ENCODE data around the gene RAB15.

RAB15 gene

DNA sequence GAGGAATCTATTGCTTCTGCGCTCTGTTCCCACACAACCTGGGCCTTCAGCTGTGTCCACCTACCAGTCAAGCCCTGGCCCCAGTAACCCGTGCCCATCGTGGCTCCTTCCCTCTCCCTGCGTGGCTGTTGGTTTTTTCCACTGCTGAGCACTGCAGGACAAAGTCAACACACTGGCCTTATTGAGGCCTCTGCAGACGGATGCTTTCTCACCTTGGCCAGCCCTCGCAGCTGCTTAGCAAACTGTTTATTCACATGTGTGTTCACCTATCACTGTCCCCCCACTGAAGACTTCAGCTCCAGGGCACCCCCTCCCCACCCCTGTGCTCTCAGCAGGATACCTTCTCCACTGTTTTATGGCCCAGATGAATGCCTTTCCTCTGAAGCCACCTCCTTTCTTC, 16.8 kb downstream of the RAB15 start:
- DNase-seq (ENCODE audit: low read depth in 2 of 2), result no peak

- no peak for DNase-seq (ENCODE audit: low read depth in 2 of 2)
Measured at GRCh38 chr14:64954491-64955240, 17.5 kb downstream of the RAB15 start.

- no peak for DNase-seq (ENCODE audit: low read depth in 2 of 2)
Measured at GRCh38 chr14:64953661-64954060, 18.5 kb downstream of the RAB15 start.

- no peak for DNase-seq (ENCODE audit: low read depth in 2 of 2)
Measured at GRCh38 chr14:64953310-64953654, 18.9 kb downstream of the RAB15 start.

GRCh38 chr14:64952598-64953309, 19.4 kb downstream of the RAB15 start:
- no peak for DNase-seq (ENCODE audit: low read depth in 2 of 2)

- DNase-seq (ENCODE audit: low read depth in 2 of 2), result no peak
Measured at GRCh38 chr14:64951724-64952123, 20.4 kb downstream of the RAB15 start.

DNA sequence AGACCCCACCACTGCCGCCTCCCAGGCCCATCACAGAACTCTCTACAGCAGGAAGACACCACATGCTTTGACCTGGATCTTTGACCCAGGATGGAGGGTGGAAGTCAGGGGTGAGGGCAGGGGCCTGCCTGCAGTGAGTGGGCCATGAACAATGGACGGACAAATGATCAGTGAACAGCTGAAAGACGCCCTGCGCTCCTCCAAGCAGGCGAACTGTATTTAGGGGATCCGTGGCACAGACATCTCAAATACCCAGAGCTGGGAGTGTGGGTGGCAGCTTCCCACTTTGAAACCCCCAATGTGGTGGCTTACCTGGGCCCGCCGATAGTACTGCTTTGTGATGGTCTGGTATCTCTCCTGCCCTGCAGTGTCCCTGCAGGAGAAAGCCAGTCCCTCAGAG, 20.8 kb downstream of the RAB15 start:
- DNase-seq (ENCODE audit: low read depth in 2 of 2), result no peak

- DNase-seq (ENCODE audit: low read depth in 2 of 2), result no peak
Measured at GRCh38 chr14:64950889-64951288, 21.2 kb downstream of the RAB15 start.

DNA sequence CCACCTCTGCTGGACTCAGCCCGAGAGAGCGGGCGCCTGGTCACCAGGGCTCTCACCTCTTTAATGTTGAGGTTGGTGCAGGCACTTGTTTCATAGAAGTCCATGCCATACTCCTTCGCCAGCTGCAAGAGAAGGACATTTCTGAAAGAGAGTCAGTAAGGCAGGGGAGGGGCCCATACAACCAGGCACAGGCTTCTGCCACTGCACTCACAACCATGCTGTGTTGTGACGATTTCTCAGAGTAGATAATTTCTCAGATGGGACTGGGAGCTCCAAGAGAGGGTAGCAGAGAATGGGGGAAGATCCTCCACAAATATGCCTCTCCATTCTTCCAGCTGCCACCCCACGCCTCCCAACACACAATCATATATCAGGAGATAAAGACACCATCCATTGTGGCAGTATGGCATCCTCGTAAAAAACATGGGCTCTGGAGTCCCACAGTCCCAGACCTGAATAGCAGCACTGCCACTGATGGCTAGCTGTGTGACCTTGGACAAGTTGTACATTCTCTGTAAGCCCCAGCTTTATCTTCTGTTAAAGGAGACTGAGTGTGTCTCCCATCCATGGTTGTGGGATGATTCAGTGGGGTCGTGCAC, 23.4 kb downstream of the RAB15 start:
- no peak for DNase-seq (ENCODE audit: low read depth in 2 of 2)

- no peak for DNase-seq (ENCODE audit: low read depth in 2 of 2)
Measured at GRCh38 chr14:64947710-64948611, 24.2 kb downstream of the RAB15 start.

DNA sequence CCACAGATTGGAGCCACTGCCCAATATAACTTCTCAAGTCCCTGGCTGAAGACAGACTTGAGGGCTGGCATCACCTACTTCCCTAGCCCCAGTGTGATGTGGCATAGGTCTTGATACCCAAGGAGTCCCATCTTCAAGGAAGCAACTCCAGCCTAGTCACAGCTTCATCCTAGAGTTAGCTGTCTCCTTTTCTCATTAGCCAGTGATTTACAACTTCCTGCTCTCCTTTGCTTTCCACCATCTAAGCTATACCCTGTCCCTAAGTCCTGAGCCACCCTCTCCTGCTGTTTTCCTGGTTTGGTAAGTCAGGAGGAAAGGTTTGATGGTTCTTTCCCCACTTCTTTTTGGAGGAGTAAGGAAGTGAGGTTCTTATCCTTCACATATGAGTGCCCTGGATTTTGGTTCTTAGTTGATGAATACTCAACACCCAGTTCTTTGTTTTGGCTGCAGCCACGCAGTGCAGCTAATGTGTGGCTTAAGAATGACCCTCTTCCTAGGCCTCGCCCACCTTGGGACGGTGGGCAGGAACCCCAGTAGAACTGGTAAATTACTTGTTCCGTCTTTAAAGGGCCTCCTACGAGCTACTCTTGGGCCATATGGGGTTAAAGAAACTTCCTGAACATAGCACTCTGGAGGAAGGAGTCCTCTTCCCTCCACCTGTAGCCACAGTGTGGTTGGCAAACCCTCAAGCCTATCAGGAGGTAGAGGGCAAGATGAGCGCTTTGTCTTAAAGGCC, 25.7 kb downstream of the RAB15 start:
- no peak for DNase-seq (ENCODE audit: low read depth in 2 of 2)

DNA sequence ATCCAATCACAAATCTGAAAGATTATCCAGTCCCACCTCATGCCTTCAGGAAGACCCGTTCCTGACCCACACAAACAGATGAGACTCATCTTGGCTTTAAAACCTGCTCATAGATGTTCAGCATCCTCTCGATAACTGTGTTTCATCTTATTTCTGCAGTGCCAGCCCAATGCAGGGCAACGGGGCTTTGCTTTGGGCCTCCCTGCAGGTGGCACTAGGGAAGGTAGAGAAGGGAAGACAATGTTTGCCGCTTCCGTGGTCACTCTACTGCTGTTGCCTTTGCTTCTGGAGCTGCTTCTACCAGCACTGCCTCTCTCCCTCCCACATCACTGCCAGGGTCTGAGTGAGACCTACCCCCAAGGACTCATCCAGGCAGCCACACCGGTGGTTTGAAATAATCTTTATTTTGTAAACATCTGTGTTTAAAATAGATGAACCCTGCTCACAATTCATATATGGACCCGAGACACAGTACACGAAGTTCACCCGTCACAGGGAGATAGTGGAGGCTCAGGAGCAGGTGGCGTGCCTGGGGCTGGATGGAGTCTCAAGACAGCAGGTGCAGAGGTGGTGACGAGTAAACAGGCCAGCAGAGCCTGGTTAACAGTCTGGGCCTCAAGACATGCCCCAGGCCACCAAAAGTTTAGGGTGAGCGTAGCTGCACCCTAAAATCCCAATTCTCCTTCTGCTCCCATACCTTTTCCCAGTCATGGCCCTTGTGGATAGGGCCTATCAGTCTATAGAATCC, 26.5 kb downstream of the RAB15 start:
- DNase-seq (ENCODE audit: low read depth in 2 of 2), result no peak

- DNase-seq (ENCODE audit: low read depth in 2 of 2), result no peak
Measured at GRCh38 chr14:64944861-64945260, 27.3 kb downstream of the RAB15 start.

DNA sequence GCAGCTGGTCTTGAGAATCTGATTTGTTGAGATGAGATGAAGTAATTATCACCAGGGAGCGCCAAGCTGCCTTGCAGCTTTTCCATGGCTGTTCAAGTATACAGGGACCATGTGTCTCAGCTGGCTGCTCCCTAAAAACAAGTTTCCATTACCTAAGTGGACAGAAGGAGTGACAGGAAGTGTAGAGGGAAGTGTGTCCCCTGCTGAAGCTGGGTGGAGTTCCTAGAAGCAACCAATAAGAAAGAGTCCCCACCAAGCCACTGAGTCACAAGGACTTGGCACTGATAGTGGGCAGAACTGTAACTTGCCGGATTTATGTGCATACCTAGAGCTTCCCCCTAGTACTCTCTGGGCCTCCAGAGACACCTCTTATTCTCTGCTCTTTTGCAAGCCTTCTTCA, 28.1 kb downstream of the RAB15 start:
- DNase-seq (ENCODE audit: low read depth in 2 of 2), result no peak

- no peak for DNase-seq (ENCODE audit: low read depth in 2 of 2)
Measured at GRCh38 chr14:64943556-64943955, 28.6 kb downstream of the RAB15 start.

DNA sequence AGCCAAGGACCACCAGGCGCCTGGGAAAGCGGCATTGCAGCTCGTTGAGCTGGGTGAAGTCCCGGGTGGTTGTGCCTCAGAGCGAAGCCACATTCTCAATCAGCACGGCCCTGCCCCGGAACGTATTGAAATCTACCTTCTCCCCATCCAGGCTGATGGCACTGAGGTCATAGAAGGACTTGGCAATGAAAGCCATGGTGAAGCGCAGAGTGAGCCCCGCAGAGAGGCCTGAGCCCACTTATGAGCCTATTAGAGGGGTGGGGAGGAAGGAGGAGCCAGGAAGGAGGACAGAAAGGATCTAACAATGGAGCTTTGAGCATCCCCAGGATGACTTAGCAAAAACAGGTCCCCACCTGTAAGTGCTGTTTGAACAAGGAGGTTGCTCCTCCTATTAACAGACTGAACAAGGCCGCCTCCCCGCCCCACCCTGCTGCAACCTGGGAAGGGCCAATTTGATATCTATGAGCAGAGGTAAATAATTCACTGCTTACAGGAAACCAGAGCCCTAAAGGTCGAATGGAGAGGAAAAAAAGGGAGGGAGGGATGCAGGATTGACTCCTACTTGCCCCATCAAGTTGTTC, 29.5 kb downstream of the RAB15 start, which contains the start of gene GPX2:
Gene GPX2, minus strand, starts transcription at position 215 of the 581 bp plus-strand sequence. Its CDS starts 19 bp downstream, at position 196.
- DNase-seq (ENCODE audit: low read depth in 2 of 2), result no peak

GRCh38 chr14:64940336-64940910, 31.7 kb downstream of the RAB15 start:
- no peak for DNase-seq (ENCODE audit: low read depth in 2 of 2)

DNA sequence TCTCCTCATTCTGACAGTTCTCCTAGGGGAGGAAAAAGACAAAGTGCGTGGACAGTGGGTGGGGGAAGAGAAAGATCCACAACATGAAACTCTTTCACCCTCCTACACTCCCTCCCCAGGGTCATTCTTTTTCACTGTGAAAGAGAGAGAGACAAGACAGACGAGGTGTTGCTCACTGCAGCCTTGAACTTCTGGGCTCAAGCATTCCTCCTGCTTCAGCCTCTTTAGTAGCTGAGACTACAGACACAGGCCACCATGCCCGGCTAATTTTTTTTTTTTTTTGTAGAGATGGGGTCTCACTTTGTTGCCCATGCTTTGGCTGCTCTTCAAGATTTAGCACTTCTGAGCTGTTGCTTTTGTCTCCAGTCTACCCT, 32.3 kb downstream of the RAB15 start:
- no peak for DNase-seq (ENCODE audit: low read depth in 2 of 2)

DNA sequence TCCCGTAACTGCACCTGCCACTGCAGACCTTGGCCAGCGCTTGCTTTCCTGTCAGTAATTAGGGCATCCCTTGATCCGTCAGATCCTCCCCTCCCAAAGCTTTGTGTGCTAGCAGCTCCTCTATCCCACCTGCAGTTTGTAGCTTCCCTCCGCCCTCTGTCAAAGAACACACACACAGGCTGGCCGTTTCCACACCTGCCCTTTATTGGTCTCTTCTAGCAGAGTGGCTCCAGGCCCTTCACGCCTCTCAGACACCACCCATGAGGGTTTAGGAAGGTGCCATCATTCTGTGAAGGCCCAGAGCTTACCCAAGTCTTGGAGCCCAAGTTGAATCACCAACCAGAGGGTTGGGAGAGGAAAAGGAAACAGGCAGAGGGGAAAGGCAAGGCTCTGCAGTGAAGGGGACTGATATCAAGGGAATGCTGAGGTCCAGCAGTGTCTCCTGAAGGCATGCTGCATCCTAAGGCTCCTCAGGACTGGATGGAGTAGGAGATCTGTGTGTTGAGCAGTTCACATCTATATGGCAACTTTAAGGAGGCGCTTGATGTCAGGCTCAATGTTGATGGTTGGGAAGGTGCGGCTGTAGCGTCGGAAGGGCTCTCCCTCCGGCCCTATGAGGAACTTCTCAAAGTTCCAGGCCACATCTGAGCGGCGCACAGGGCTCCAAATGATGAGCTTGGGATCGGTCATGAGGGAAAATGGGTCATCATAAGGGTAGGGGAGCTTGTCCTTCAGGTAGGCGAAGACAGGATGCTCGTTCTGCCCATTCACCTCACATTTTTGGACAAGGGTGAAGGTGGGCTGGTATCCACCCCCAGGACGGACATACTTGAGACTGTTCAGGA, 32.9 kb downstream of the RAB15 start:
- no peak for DNase-seq (ENCODE audit: low read depth in 2 of 2)

Measured in stimulated activated CD4-positive, alpha-beta T cell treated with anti-CD3 and anti-CD28 coated beads, Interleukin-1b, Interleukin-23, amount 100 ng/mL, for 1 hour (primary cell).